Measurements from ENCODE around the gene CACNA2D1. TPM values are rescaled to one million over a fixed set of nuclear protein-coding genes. Genes with fewer than 3 reads are reported as not detected.
A peak's percentile ranks its signal among the peaks of the same experiment; 100 is the strongest.

The CACNA2D1 gene
- total RNA-seq, 1 donor from 2014 or later: 32.9 TPM

GRCh38 chr7:82114237-82114636, 329.3 kb downstream of the CACNA2D1 start:
- no peak for DNase-seq (ENCODE audit: low spot score)
- H3K4me1 Mint-ChIP-seq (ENCODE audit: low read depth): peaks cover 2% of the 10 kb centered on the region
- peak; percentile 15 for TF ChIP-seq CTCF (IDR thresholded peaks at IDR 0.05)
- no peaks in the 10 kb centered on the region for H3K36me3 Mint-ChIP-seq (ENCODE audit: low read depth)
- no peaks in the 10 kb centered on the region for H3K9me3 Mint-ChIP-seq (ENCODE audit: low read depth)
- H3K27ac Mint-ChIP-seq (ENCODE audit: unreplicated experiment): no peak overlapping the region
- H3K27me3 Mint-ChIP-seq (ENCODE audit: low read depth): no peaks in the 10 kb centered on the region
- H3K4me3 Mint-ChIP-seq (ENCODE audit: unreplicated experiment): no peak overlapping the region

- Mint-ChIP-seq H3K36me3 (ENCODE audit: low read depth) (no peaks in the 10 kb centered on the region), H3K27me3 (ENCODE audit: low read depth) (no peaks in the 10 kb centered on the region), H3K9me3 (ENCODE audit: low read depth) (peaks cover 3% of the 10 kb centered on the region), H3K27ac (ENCODE audit: unreplicated experiment) (no peak overlapping the region), H3K4me3 (ENCODE audit: unreplicated experiment) (no peak overlapping the region), H3K4me1 (ENCODE audit: low read depth) (peaks cover 8% of the 10 kb centered on the region)
- DNase-seq (ENCODE audit: low spot score): no peak
- TF ChIP-seq CTCF (IDR thresholded peaks at IDR 0.05): no peak
Measured at GRCh38 chr7:82110146-82110840, 333.3 kb downstream of the CACNA2D1 start.

GRCh38 chr7:82109288-82109687, 334.3 kb downstream of the CACNA2D1 start:
- Mint-ChIP-seq H3K27me3 (ENCODE audit: low read depth) (no peaks in the 10 kb centered on the region), H3K4me1 (ENCODE audit: low read depth) (peaks cover 8% of the 10 kb centered on the region), H3K4me3 (ENCODE audit: unreplicated experiment) (no peak overlapping the region), H3K9me3 (ENCODE audit: low read depth) (peaks cover 3% of the 10 kb centered on the region), H3K36me3 (ENCODE audit: low read depth) (no peaks in the 10 kb centered on the region), H3K27ac (ENCODE audit: unreplicated experiment) (no peak overlapping the region)
- DNase-seq (ENCODE audit: low spot score): no peak
- TF ChIP-seq CTCF (IDR thresholded peaks at IDR 0.05): no peak

GRCh38 chr7:82106201-82106600, 337.4 kb downstream of the CACNA2D1 start:
- H3K36me3 Mint-ChIP-seq (ENCODE audit: low read depth): no peaks in the 10 kb centered on the region
- no peak overlapping the region for H3K4me3 Mint-ChIP-seq (ENCODE audit: unreplicated experiment)
- no peak for TF ChIP-seq CTCF (IDR thresholded peaks at IDR 0.05)
- peaks cover 3% of the 10 kb centered on the region for H3K9me3 Mint-ChIP-seq (ENCODE audit: low read depth)
- H3K27me3 Mint-ChIP-seq (ENCODE audit: low read depth): no peaks in the 10 kb centered on the region
- no peak overlapping the region for H3K27ac Mint-ChIP-seq (ENCODE audit: unreplicated experiment)
- peaks cover 8% of the 10 kb centered on the region for H3K4me1 Mint-ChIP-seq (ENCODE audit: low read depth)
- DNase-seq (ENCODE audit: low spot score): no peak

- H3K9me3 Mint-ChIP-seq (ENCODE audit: low read depth): peaks cover 3% of the 10 kb centered on the region
- TF ChIP-seq CTCF (IDR thresholded peaks at IDR 0.05): no peak
- peak overlapping the region; percentile 13 for H3K27ac Mint-ChIP-seq (ENCODE audit: unreplicated experiment)
- H3K4me1 Mint-ChIP-seq (ENCODE audit: low read depth): peaks cover 8% of the 10 kb centered on the region
- no peak overlapping the region for H3K4me3 Mint-ChIP-seq (ENCODE audit: unreplicated experiment)
- H3K36me3 Mint-ChIP-seq (ENCODE audit: low read depth): no peaks in the 10 kb centered on the region
- no peak for DNase-seq (ENCODE audit: low spot score)
- no peaks in the 10 kb centered on the region for H3K27me3 Mint-ChIP-seq (ENCODE audit: low read depth)
Measured at GRCh38 chr7:82105463-82105862, 338.1 kb downstream of the CACNA2D1 start.
